ENCODE measurements around the gene BTRC. TPM values are rescaled to one million over a fixed set of nuclear protein-coding genes. Genes with fewer than 3 reads are reported as not detected.

BTRC gene
- total RNA-seq, 4 donors from 2014 or later = 8.0 to 15.1 (median 10.4) TPM

DNA sequence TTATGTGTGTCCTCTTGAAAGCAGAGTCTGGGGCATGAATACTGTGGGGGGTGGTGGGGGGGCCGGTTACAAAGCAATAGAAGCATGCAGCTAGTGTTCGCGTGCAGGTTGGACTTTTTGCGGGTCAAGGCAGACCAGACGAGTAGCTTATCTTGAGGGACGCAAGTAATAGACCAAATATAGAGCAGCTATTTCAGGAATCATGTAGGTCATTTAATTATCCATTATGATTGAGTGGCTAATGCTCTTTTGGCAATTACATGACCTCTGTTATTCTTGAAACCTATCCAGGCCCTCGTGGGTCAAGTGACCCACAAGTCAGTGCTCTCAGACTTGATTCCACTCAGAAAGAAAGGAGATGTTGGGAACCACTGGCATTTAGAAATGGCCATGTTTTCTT lies 93.0 kb downstream of the BTRC start:
- Histone ChIP-seq H3K27ac (no peak overlapping the region), H3K9me3 (no peaks in the 10 kb centered on the region), H3K36me3 (no peaks in the 10 kb centered on the region), H3K4me1 (peaks cover 0 to 4% (median 0%) of the 10 kb centered on the region in 3 donors), H3K4me3 (no peak overlapping the region), H3K27me3 (no peaks in the 10 kb centered on the region)
- TF ChIP-seq CTCF (IDR thresholded peaks at IDR 0.05) (no peak), POLR2A (IDR thresholded peaks at IDR 0.05) (no peak)
- 72 to 93% methylated on average over 7 of the region's 7 CpGs for WGBS, 2 donors
- no peak for DNase-seq
- intact Hi-C loops (cut with DNase I) = no loop called here

DNA sequence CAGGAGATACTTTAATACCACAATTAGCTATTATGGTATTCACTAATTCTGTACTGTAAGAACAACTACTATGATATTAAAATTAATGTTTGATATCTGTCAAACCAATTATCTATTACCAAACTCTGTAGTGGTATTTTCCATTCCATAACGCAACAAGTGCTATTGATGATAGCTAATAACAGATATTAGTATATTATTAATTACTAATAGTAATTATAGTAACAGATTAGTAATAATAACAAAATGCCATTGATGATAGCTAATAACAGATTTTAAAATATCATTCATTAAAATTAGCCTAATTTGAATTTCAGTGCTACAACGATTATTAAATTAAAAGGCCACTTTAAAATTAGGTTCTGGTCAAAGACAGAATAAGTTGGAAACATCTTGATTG lies 93.5 kb downstream of the BTRC start:
- TF ChIP-seq POLR2A (IDR thresholded peaks at IDR 0.05) (no peak), CTCF (IDR thresholded peaks at IDR 0.05) (no peak)
- intact Hi-C loops (cut with DNase I) = no loop called here
- no peak overlapping the region for H3K4me3 ChIP-seq
- no peak for DNase-seq
- H3K27me3 ChIP-seq = no peaks in the 10 kb centered on the region
- 94 to 96% methylated on average over 2 of the region's 2 CpGs for WGBS, 2 donors
- H3K4me1 ChIP-seq = no peaks in the 10 kb centered on the region
- H3K27ac ChIP-seq = no peak overlapping the region
- H3K9me3 ChIP-seq = no peaks in the 10 kb centered on the region
- H3K36me3 ChIP-seq = no peaks in the 10 kb centered on the region

DNA sequence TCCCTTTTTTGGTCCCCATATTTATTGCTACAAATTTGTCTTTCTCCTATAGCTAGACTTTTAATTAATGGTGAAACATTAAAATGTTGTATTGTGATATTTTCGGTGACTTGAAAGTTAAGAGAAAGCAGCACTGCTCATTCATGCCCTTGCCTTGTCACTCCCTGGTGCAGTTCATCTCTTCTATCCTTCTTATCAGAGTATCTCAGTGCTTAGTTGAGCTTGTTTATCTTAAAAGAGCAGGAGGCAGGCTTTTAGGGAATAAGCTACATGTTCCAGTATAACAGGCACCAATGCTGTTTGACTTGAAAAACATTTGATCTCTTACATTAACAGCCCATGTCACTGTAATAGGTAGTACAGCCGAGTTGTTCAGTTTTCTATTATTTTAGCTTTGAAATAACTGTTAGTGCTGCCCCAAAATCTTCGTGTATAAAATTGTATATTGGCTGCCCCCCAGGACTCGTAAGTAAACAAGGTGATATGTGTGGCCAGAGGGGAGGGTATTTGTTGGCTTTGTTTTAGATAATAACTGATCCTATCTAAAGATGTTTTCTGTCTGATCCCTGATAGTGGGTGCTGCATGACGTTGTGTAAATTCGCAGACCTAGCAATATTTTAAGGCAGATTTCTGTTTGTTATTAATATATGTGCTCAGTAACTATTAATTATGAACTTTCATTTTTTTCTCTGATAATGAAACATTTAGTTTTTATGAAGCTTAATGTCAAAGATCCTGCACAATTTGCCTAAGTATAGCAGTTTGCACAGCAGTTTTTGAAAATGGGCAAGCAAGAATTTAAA lies 96.5 kb downstream of the BTRC start:
- intact Hi-C loops (cut with DNase I) = loop anchor here (10.0 kb wide), 1 partner anchor 236 kb away; no protein-coding TSS in a partner anchor
- DNase-seq = no peak
- H3K4me1 ChIP-seq = peaks cover 0 to 8% (median 3%) of the 10 kb centered on the region in 3 donors
- no peaks in the 10 kb centered on the region for H3K9me3 ChIP-seq
- no peak overlapping the region for H3K4me3 ChIP-seq
- no peaks in the 10 kb centered on the region for H3K27me3 ChIP-seq
- TF ChIP-seq CTCF (IDR thresholded peaks at IDR 0.05) (no peak), POLR2A (IDR thresholded peaks at IDR 0.05) (no peak)
- no peak overlapping the region for H3K27ac ChIP-seq
- no peaks in the 10 kb centered on the region for H3K36me3 ChIP-seq
- WGBS, 2 donors = 77 to 81% methylated on average over 6 of the region's 6 CpGs

GRCh38 chr10:101451261-101451660 lies 97.3 kb downstream of the BTRC start:
- intact Hi-C loops (cut with DNase I) = loop anchor here (10.0 kb wide), 1 partner anchor 236 kb away; no protein-coding TSS in a partner anchor
- peaks cover 0 to 8% (median 3%) of the 10 kb centered on the region in 3 donors for H3K4me1 ChIP-seq
- no peak for DNase-seq
- WGBS, 2 donors = 84 to 100% methylated on average over 1 of the region's 1 CpG
- no peaks in the 10 kb centered on the region for H3K27me3 ChIP-seq
- H3K27ac ChIP-seq = no peak overlapping the region
- H3K36me3 ChIP-seq = no peaks in the 10 kb centered on the region
- H3K4me3 ChIP-seq = no peak overlapping the region
- no peaks in the 10 kb centered on the region for H3K9me3 ChIP-seq
- TF ChIP-seq POLR2A (IDR thresholded peaks at IDR 0.05) = no peak
- no peak for TF ChIP-seq CTCF (IDR thresholded peaks at IDR 0.05)

DNA sequence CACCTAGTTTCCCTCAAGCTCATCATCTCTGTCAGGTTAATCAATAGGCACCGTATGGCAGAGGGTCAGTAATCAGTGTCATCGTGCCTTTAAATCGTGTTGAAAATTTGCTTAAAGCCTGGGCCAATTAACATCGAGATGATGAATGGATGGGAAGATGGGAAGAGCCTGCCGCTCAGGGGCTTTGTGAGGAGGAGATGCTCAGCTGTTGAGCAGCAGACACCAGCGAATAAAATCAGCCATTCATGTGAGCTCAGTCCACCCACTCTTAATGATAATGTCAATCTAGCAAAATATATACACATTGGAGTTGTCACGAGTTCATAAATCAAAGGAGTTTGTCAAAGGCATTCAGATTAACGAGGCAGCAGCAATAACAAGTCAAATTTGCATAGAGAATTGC lies 97.7 kb downstream of the BTRC start:
- Histone ChIP-seq H3K4me1 (peaks cover 0 to 8% (median 3%) of the 10 kb centered on the region in 3 donors), H3K9me3 (no peaks in the 10 kb centered on the region), H3K27ac (no peak overlapping the region), H3K36me3 (no peaks in the 10 kb centered on the region), H3K27me3 (no peaks in the 10 kb centered on the region), H3K4me3 (no peak overlapping the region)
- DNase-seq = no peak
- 76 to 80% methylated on average over 8 of the region's 8 CpGs for WGBS, 2 donors
- intact Hi-C loops (cut with DNase I) = loop anchor here (10.0 kb wide), 1 partner anchor 237 kb away; no protein-coding TSS in a partner anchor
- TF ChIP-seq CTCF (IDR thresholded peaks at IDR 0.05) (no peak), POLR2A (IDR thresholded peaks at IDR 0.05) (no peak)
